OCI-LY3 (cell line): Measurements from ENCODE around the gene STX4.

Experiments used
- H2AFZ ChIP-seq: fragments of 200-600, 300-600 bp; shearing (Covaris generic); 2 replicates; pipeline ENCODE4 v1.6.0; 2014; ENCODE audit warnings: antibody characterized with exemption, low read depth, low read length
- H3K27ac ChIP-seq: fragments of 200-600, 300-600 bp; sonication (generic); 2 replicates; pipeline ENCODE4 v1.5.1; 2014; ENCODE audit warnings: mild to moderate bottlenecking, low read length, moderate library complexity, mixed read lengths
- H3K27me3 ChIP-seq: fragments of 200-600, 300-600 bp; sonication (generic); 2 replicates; pipeline ENCODE4 v1.6.1; 2014; ENCODE audit warnings: low read depth, low read length, mixed read lengths
- H3K36me3 ChIP-seq: fragments of 200-600, 300-600 bp; sonication (generic); replicated peaks from 2 replicates; pipeline ENCODE3; 2014; ENCODE audit warnings: low read depth, low read length, mixed read lengths
- H3K4me1 ChIP-seq: fragments of 300-600, 200-600 bp; sonication (generic); 2 replicates; pipeline ENCODE4 v1.6.1; 2014; ENCODE audit warnings: low read length, mixed read lengths
- H3K4me2 ChIP-seq: fragments of 200-600, 300-600 bp; sonication (generic); 2 replicates; pipeline ENCODE4 v1.6.1; 2014; ENCODE audit warnings: low read length, mixed read lengths
- H3K4me3 ChIP-seq: fragments of 300-600, 200-600 bp; sonication (generic); 2 replicates; pipeline ENCODE4 v1.5.1; 2014; ENCODE audit warnings: antibody characterized with exemption, mild to moderate bottlenecking, low read length, moderate library complexity
- H3K79me2 ChIP-seq: fragments of 300-600, 200-600 bp; shearing (Covaris generic); 2 replicates; pipeline ENCODE4 v1.6.1; 2014; ENCODE audit warnings: mild to moderate bottlenecking, low read length, mixed read lengths
- H3K9ac ChIP-seq: fragments of 300-600, 200-600 bp; shearing (Covaris generic); 2 replicates; pipeline ENCODE4 v1.6.0; 2014; ENCODE audit warnings: mild to moderate bottlenecking, low read length, moderate library complexity
- H3K9me3 ChIP-seq: fragments of 200-600, 300-600 bp; shearing (Covaris generic); 2 replicates; pipeline ENCODE4 v1.6.1; 2014; ENCODE audit warnings: low read length, mixed read lengths; ENCODE audit not compliant: insufficient read depth
- H4K20me1 ChIP-seq: fragments of 200-600, 300-600 bp; sonication (generic); 2 replicates; pipeline ENCODE4 v1.6.1; 2016; ENCODE audit warnings: low read length, mixed read lengths; ENCODE audit not compliant: insufficient read depth
- CTCF ChIP-seq: fragments of 200-600, 300-600 bp; sonication (generic); IDR thresholded peaks from 2 replicates; pipeline ENCODE4 v1.5.1; 2014; ENCODE audit warnings: antibody characterized with exemption, low read length, low read depth
- EZH2phosphoT487 ChIP-seq: fragments of 200-600 bp; shearing (Covaris generic); IDR thresholded peaks from 2 replicates; pipeline ENCODE4 v1.6.1; 2018; ENCODE audit warnings: antibody characterized with exemption, mixed run types, low read depth

Gene STX4

GRCh38 chr16:31032736-31033708 lies at the start of gene STX4:
Gene STX4 (plus strand): TSS chr16:31033558. CDS start chr16:31033806, 248 bp downstream.
- H3K36me3 ChIP-seq, result no peaks in the 10 kb centered on the region
- no peaks in the 10 kb centered on the region for H3K27me3 ChIP-seq
- 0 out of 2 replicates have a peak, but pooled peaks cover 4% of the 10 kb centered on the region for H4K20me1 ChIP-seq
- no peaks in the 10 kb centered on the region for H3K9me3 ChIP-seq
- peaks cover 15% of the 10 kb centered on the region for H3K4me1 ChIP-seq
- H3K79me2 ChIP-seq, result no peaks in the 10 kb centered on the region; the same call in 1 of the 2 replicates
- peak within 1 kb of the TSS; percentile 35 for H3K27ac ChIP-seq
- peak within 1 kb of the TSS; percentile 86 for H3K4me2 ChIP-seq
- H3K4me3 ChIP-seq, result peak within 1 kb of the TSS; percentile 92
- peak within 1 kb of the TSS; percentile 85 for H2AFZ ChIP-seq
- TF ChIP-seq CTCF, result no peak
- no peak for TF ChIP-seq EZH2phosphoT487
- H3K9ac ChIP-seq, result peak within 1 kb of the TSS; percentile 73

GRCh38 chr16:30983898-30984610 lies 49.3 kb upstream of the STX4 start:
- Histone ChIP-seq H3K9me3 (no peaks in the 10 kb centered on the region), H4K20me1 (no peaks in the 10 kb centered on the region), H2AFZ (no peak overlapping the region), H3K79me2 (no peaks in the 10 kb centered on the region), H3K27me3 (no peaks in the 10 kb centered on the region), H3K4me3 (no peak overlapping the region), H3K4me2 (no peak overlapping the region), H3K36me3 (peaks cover 20% of the 10 kb centered on the region), H3K4me1 (peaks cover 5% of the 10 kb centered on the region), H3K9ac (no peak overlapping the region), H3K27ac (no peak overlapping the region)
- no peak for TF ChIP-seq EZH2phosphoT487
- no peak for TF ChIP-seq CTCF

GRCh38 chr16:30984669-30985400 lies 48.5 kb upstream of the STX4 start, which contains the start of gene HSD3B7:
Gene HSD3B7 (plus strand): TSS chr16:30985207. CDS start chr16:30985659, 452 bp downstream.
- Histone ChIP-seq H3K9me3 (no peaks in the 10 kb centered on the region), H3K4me2 (no peak within 1 kb of the TSS), H3K27ac (no peak within 1 kb of the TSS), H3K27me3 (no peaks in the 10 kb centered on the region), H3K36me3 (peaks cover 16% of the 10 kb centered on the region), H4K20me1 (no peaks in the 10 kb centered on the region), H2AFZ (no peak within 1 kb of the TSS), H3K4me1 (peaks cover 8% of the 10 kb centered on the region), H3K4me3 (no peak within 1 kb of the TSS), H3K9ac (no peak within 1 kb of the TSS), H3K79me2 (no peaks in the 10 kb centered on the region)
- TF ChIP-seq EZH2phosphoT487 (no peak), CTCF (peak; percentile 84)
